Measurements from ENCODE around the gene RLIM.

The RLIM gene

DNA sequence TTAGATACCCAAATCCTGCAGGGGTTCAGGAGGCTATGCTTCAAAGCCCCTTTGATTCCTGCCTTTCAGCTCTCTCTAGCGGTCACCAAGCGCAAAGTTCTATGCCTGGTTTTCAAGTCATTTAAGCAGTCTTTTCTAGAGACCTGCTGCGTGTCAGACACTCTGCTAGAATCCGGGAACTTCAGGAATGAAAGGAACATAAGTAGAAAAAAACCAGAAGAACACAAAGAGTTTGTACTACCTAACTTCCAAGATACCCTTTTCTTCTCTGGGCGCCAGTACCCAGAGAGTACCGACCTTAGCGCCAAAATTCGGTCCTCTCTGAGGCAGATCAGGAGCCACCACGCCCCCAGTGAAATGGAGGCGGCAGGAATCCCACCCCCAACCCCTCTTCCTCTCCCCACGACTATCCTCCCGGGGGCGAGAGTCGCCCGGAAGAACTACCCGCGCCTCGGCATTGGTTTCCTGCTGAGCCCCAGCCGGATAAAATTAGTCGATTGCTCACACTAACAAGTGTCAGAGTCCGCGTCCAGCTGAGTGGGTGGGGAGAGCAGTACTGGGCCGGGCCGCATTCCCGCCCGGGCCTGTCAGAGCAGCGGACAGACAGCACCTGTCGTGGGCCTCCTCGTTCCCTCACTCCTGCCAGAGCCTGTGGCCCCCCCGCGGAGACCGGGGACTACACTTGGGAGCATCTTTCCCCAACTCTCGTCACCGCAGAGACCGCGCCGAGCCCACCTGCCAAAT lies 78.8 kb downstream of the RLIM start:
- peak; percentile 61 for DNase-seq
